ENCODE results near the gene HS3ST2.

Gene HS3ST2

GRCh38 chr16:22885951-22886350 is 72.0 kb downstream of the HS3ST2 start:
- no peak for DNase-seq (ENCODE audit: extremely low spot score)
- CTCF ChIA-PET = no interaction called here
- POLR2A ChIA-PET = no interaction called here
- TF ChIP-seq LEF1 (IDR thresholded peaks at IDR 0.05; ENCODE audit: borderline replicate concordance) (no peak), BHLHE40 (IDR thresholded peaks at IDR 0.05; ENCODE audit: borderline replicate concordance) (no peak), SUZ12 (IDR thresholded peaks at IDR 0.05) (no peak), L3MBTL2 (conservative IDR thresholded peaks at IDR 0.05) (no peak), HDGF (IDR thresholded peaks at IDR 0.05; ENCODE audit: borderline replicate concordance) (no peak), TARDBP (IDR thresholded peaks at IDR 0.05) (no peak)

DNA sequence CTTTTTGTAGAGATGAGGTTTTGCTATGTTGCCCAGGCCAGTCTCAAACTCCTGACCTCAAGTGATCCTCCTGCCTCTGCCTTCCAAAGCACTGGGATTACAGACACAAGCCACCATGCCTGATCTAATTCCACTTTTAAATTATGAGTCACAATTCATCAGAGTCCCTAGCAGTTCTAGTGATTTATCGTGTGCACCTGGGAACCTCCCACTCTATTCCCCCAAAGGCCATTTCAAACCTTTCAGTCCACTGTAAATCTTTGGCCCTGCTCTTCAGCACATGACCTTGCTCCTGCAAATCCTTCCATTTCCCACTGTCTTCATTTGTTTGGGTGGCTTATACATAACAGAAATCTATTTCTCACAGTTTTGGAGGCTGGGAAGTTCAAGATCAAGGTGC is 73.0 kb downstream of the HS3ST2 start:
- no peak for DNase-seq (ENCODE audit: extremely low spot score)
- ChIA-PET POLR2A (no interaction called here), CTCF (no interaction called here)
- TF ChIP-seq FOXA1 (IDR thresholded peaks at IDR 0.05) (no peak), ELF4 (IDR thresholded peaks at IDR 0.05) (no peak), SP1 (IDR thresholded peaks at IDR 0.05) (no peak), ARNT (IDR thresholded peaks at IDR 0.05) (no peak), LEF1 (IDR thresholded peaks at IDR 0.05; ENCODE audit: borderline replicate concordance) (no peak), SUZ12 (IDR thresholded peaks at IDR 0.05) (no peak), FOXK2 (IDR thresholded peaks at IDR 0.05) (no peak)

DNA sequence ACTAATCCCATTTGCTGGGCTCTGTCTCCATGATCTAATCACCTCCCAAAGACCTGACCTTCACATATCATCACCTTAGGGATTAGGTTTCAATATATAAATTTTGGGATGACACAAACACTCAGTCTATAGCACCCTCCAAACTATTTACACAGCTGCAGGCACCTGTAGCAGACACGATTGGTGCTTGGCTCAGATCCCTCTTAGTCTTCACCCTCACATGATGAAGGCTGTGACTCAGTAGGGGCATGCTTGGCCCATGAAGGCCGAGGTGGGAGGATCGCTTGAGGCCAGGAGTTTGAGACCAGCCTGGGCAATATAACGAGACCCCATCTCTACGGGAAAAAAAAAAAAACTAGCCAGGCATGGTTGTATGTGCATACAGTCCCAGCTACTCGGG is 73.5 kb downstream of the HS3ST2 start:
- ChIA-PET POLR2A (no interaction called here), CTCF (no interaction called here)
- no peak for DNase-seq (ENCODE audit: extremely low spot score)

GRCh38 chr16:22888791-22889190 is 74.8 kb downstream of the HS3ST2 start:
- no peak for TF ChIP-seq FOXK2 (IDR thresholded peaks at IDR 0.05)
- no peak for TF ChIP-seq ARNT (IDR thresholded peaks at IDR 0.05)
- no peak for TF ChIP-seq TARDBP (IDR thresholded peaks at IDR 0.05)
- TF ChIP-seq SUZ12 (IDR thresholded peaks at IDR 0.05) = no peak
- no peak for TF ChIP-seq FOXM1 (IDR thresholded peaks at IDR 0.05; ENCODE audit: borderline replicate concordance)
- TF ChIP-seq BHLHE40 (IDR thresholded peaks at IDR 0.05; ENCODE audit: borderline replicate concordance) = no peak
- no peak for TF ChIP-seq PKNOX1 (IDR thresholded peaks at IDR 0.05)
- no peak for TF ChIP-seq ELF4 (IDR thresholded peaks at IDR 0.05)
- TF ChIP-seq HDGF (IDR thresholded peaks at IDR 0.05; ENCODE audit: borderline replicate concordance) = no peak
- no peak for TF ChIP-seq SP1 (IDR thresholded peaks at IDR 0.05)
- TF ChIP-seq CTBP1 (IDR thresholded peaks at IDR 0.05; ENCODE audit: borderline replicate concordance) = no peak
- no peak for TF ChIP-seq L3MBTL2 (conservative IDR thresholded peaks at IDR 0.05)
- TF ChIP-seq FOXA1 (IDR thresholded peaks at IDR 0.05) = no peak
- TF ChIP-seq LEF1 (IDR thresholded peaks at IDR 0.05; ENCODE audit: borderline replicate concordance) = no peak
- TF ChIP-seq ZNF384 (IDR thresholded peaks at IDR 0.05) = no peak
- TF ChIP-seq NFRKB (IDR thresholded peaks at IDR 0.05) = no peak
- no peak for DNase-seq (ENCODE audit: extremely low spot score)
- POLR2A ChIA-PET = no interaction called here
- CTCF ChIA-PET = no interaction called here

More for the DNA sequence above, 73.5 kb downstream of the HS3ST2 start:
- TF ChIP-seq SUZ12 (IDR thresholded peaks at IDR 0.05) = no peak
- no peak for TF ChIP-seq FOXM1 (IDR thresholded peaks at IDR 0.05; ENCODE audit: borderline replicate concordance)
- no peak for TF ChIP-seq FOXK2 (IDR thresholded peaks at IDR 0.05)
- TF ChIP-seq HDGF (IDR thresholded peaks at IDR 0.05; ENCODE audit: borderline replicate concordance) = no peak
- TF ChIP-seq FOXA1 (IDR thresholded peaks at IDR 0.05) = no peak
- TF ChIP-seq BHLHE40 (IDR thresholded peaks at IDR 0.05; ENCODE audit: borderline replicate concordance) = no peak
- no peak for TF ChIP-seq SP1 (IDR thresholded peaks at IDR 0.05)
- TF ChIP-seq CTBP1 (IDR thresholded peaks at IDR 0.05; ENCODE audit: borderline replicate concordance) = no peak
- no peak for TF ChIP-seq NFRKB (IDR thresholded peaks at IDR 0.05)
- TF ChIP-seq ELF4 (IDR thresholded peaks at IDR 0.05) = no peak
- no peak for TF ChIP-seq L3MBTL2 (conservative IDR thresholded peaks at IDR 0.05)
- no peak for TF ChIP-seq LEF1 (IDR thresholded peaks at IDR 0.05; ENCODE audit: borderline replicate concordance)

- TF ChIP-seq HDGF (IDR thresholded peaks at IDR 0.05; ENCODE audit: borderline replicate concordance) (no peak), BHLHE40 (IDR thresholded peaks at IDR 0.05; ENCODE audit: borderline replicate concordance) (no peak), ELF4 (IDR thresholded peaks at IDR 0.05) (no peak), CTBP1 (IDR thresholded peaks at IDR 0.05; ENCODE audit: borderline replicate concordance) (no peak), FOXA1 (IDR thresholded peaks at IDR 0.05) (no peak), ZNF384 (IDR thresholded peaks at IDR 0.05) (no peak), FOXM1 (IDR thresholded peaks at IDR 0.05; ENCODE audit: borderline replicate concordance) (no peak), NFRKB (IDR thresholded peaks at IDR 0.05) (no peak), TARDBP (IDR thresholded peaks at IDR 0.05) (no peak), L3MBTL2 (conservative IDR thresholded peaks at IDR 0.05) (no peak)
- CTCF ChIA-PET = no interaction called here
- no peak for DNase-seq (ENCODE audit: extremely low spot score)
- POLR2A ChIA-PET = no interaction called here
Observed at GRCh38 chr16:22890976-22891375, 77.0 kb downstream of the HS3ST2 start.

DNA sequence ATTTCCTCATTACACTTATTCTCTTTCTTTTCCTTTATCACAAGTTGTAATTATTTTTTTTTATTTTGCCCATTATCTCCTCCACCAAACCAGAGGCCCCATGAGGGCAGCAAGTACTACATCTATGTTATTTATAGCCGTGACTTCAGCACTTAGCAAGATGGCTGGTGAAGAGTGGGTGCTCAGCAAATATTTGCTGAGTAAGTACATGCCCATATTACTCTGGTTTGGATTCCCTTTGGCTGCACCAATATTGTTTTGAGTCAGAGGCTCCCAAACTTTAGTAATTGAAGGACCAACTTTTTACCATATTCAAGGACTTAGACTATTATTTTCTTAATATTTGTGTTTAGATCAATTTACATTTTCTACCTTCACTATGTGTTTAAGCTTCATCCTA is 83.2 kb downstream of the HS3ST2 start:
- TF ChIP-seq SUZ12 (IDR thresholded peaks at IDR 0.05) (no peak), FOXA1 (IDR thresholded peaks at IDR 0.05) (no peak)
- no peak for DNase-seq (ENCODE audit: extremely low spot score)
- ChIA-PET POLR2A (no interaction called here), CTCF (interaction anchor here (1.2 kb wide), 1 partner anchor 538 kb away, joined by 3 read pairs; no protein-coding TSS in a partner anchor)

DNA sequence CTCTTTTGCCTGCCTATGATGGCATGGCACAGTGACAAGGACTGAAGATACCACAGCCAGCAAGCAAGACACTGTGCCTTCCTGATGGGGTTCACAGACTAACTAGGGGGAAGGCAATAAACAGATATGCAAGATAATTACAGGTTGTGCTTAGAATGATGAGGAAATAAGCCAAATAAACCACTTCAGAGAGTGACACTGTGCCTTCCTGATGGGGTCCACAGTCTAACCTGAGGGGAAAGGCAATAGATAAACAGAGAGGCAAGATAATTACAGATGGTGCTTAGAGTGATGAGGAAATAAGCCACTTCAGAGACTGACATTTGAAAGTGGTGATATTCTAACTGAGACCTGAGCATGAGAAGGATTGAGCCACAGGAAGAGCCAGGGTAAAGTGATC is 84.2 kb downstream of the HS3ST2 start:
- POLR2A ChIA-PET = no interaction called here
- CTCF ChIA-PET = interaction anchor here (0.7 to 1.6 kb wide), 4 partner anchors 16 to 283 kb away, joined by 3 to 4 read pairs (median 4); no protein-coding TSS in a partner anchor
- DNase-seq (ENCODE audit: extremely low spot score) = no peak
- no peak for TF ChIP-seq TARDBP (IDR thresholded peaks at IDR 0.05)
- TF ChIP-seq HDGF (IDR thresholded peaks at IDR 0.05; ENCODE audit: borderline replicate concordance) = no peak
- no peak for TF ChIP-seq LEF1 (IDR thresholded peaks at IDR 0.05; ENCODE audit: borderline replicate concordance)
- no peak for TF ChIP-seq FOXM1 (IDR thresholded peaks at IDR 0.05; ENCODE audit: borderline replicate concordance)
- TF ChIP-seq CTBP1 (IDR thresholded peaks at IDR 0.05; ENCODE audit: borderline replicate concordance) = no peak
- TF ChIP-seq FOXA1 (IDR thresholded peaks at IDR 0.05) = no peak
- no peak for TF ChIP-seq ELF4 (IDR thresholded peaks at IDR 0.05)
- TF ChIP-seq L3MBTL2 (conservative IDR thresholded peaks at IDR 0.05) = no peak
- no peak for TF ChIP-seq SP1 (IDR thresholded peaks at IDR 0.05)
- no peak for TF ChIP-seq BHLHE40 (IDR thresholded peaks at IDR 0.05; ENCODE audit: borderline replicate concordance)
- no peak for TF ChIP-seq NFRKB (IDR thresholded peaks at IDR 0.05)
- no peak for TF ChIP-seq ZNF384 (IDR thresholded peaks at IDR 0.05)
- no peak for TF ChIP-seq FOXK2 (IDR thresholded peaks at IDR 0.05)

Measured in HEK293T (cell line).